ENCODE results near the gene NRCAM. TPM values are rescaled to one million over a fixed set of nuclear protein-coding genes. Genes with fewer than 3 reads are reported as not detected.
"Not testable (repeated sequence)": the region's sequence is repeated elsewhere in the genome, so short reads cannot be mapped to it uniquely, and the experiment has no call there.

The NRCAM gene
- polyA plus RNA-seq, 3 donors: not detected

DNA sequence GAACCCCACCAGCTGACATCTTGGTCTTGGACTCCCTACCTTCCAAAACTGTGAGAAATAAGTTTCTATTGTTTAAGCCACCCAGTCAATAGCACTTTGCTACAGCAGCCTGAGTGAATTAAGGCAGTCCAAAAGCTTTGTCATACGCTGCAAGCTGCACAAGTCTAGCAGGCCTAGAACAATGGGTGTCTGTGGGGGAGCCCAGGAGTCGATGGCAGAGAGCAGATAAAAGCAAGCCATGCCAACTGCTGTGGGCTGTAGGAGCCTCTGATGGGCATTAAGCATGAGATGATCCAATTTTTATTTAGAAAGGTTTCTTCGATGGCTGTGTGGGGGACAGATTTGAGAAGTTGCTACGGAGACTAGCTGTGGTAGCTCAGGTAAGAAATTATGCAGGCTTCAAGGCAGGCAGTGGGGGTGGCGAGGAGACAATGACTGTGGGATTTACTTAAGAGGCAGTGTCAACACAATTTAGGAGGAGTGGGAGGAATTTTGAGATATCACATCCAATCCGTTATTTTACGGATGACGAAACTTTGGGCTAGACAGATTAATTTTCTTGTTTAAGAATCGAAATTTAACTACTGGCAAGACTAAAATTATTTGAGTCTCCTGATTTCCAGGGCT is 110.4 kb downstream of the NRCAM start:
- no peak for DNase-seq
- intact Hi-C loops (cut with micrococcal nuclease): no loop called here
- Histone ChIP-seq H3K4me3 (replicated peaks in 1 of 3; ENCODE audit: low read depth in 2 of 3, low read length in 3 of 3) (no peak overlapping the region), H3K27me3 (ENCODE audit: control insufficient read depth in 2 of 2, insufficient read depth in 2 of 2, low read length in 2 of 2) (no peaks in the 10 kb centered on the region), H3K4me1 (ENCODE audit: control insufficient read depth in 1 of 2, insufficient read depth in 2 of 2, low read length in 2 of 2) (no peaks in the 10 kb centered on the region), H3K9ac (ENCODE audit: insufficient read depth, low read length, poor library complexity, severe bottlenecking) (no peak overlapping the region), H2AFZ (ENCODE audit: insufficient read depth, low read depth, low read length, poor library complexity, severe bottlenecking) (no peak overlapping the region), H3K36me3 (replicated peaks in 1 of 2; ENCODE audit: control insufficient read depth in 1 of 2, insufficient read depth in 2 of 2, low read length in 2 of 2) (no peaks in the 10 kb centered on the region), H3K4me2 (replicated peaks; ENCODE audit: extremely low read depth, low read length, poor library complexity, severe bottlenecking) (no peak overlapping the region), H3K79me2 (ENCODE audit: insufficient read depth, low read length) (no peaks in the 10 kb centered on the region), H3K9me3 (replicated peaks in 1 of 2; ENCODE audit: control insufficient read depth in 1 of 2, insufficient read depth in 1 of 2, low read length in 2 of 2) (peaks cover 0 to 2% of the 10 kb centered on the region in 2 donors), H4K20me1 (ENCODE audit: insufficient read depth, low read length) (no peaks in the 10 kb centered on the region), H3K27ac (ENCODE audit: low read depth in 1 of 2, low read length in 2 of 2) (no peak overlapping the region)
- TF ChIP-seq CTCF (IDR thresholded peaks at IDR 0.05): no peak
- WGBS (ENCODE audit: insufficient coverage): 88% methylated on average over 3 of the region's 9 CpGs
- Mint-ChIP-seq H3K9me3 (peaks cover 0 to 14% (median 3%) of the 10 kb centered on the region in 7 donors), H3K27me3 (ENCODE audit: low read depth in 3 of 3) (peaks cover 1 to 6% (median 1%) of the 10 kb centered on the region in 3 donors), H3K4me1 (no peaks in the 10 kb centered on the region), H3K4me3 (no peak overlapping the region), H3K36me3 (no peaks in the 10 kb centered on the region), H3K27ac (no peak overlapping the region)

GRCh38 chr7:108340856-108341411 is 115.3 kb downstream of the NRCAM start:
- DNase-seq: no peak
- Histone ChIP-seq H3K36me3 (replicated peaks in 1 of 2; ENCODE audit: control insufficient read depth in 1 of 2, insufficient read depth in 2 of 2, low read length in 2 of 2) (no peaks in the 10 kb centered on the region), H3K79me2 (ENCODE audit: insufficient read depth, low read length) (no peaks in the 10 kb centered on the region), H2AFZ (ENCODE audit: insufficient read depth, low read depth, low read length, poor library complexity, severe bottlenecking) (no peak overlapping the region), H3K4me2 (replicated peaks; ENCODE audit: extremely low read depth, low read length, poor library complexity, severe bottlenecking) (no peak overlapping the region), H3K4me1 (ENCODE audit: control insufficient read depth in 1 of 2, insufficient read depth in 2 of 2, low read length in 2 of 2) (no peaks in the 10 kb centered on the region), H3K9ac (ENCODE audit: insufficient read depth, low read length, poor library complexity, severe bottlenecking) (no peak overlapping the region), H3K9me3 (replicated peaks in 1 of 2; ENCODE audit: control insufficient read depth in 1 of 2, insufficient read depth in 1 of 2, low read length in 2 of 2) (peaks cover 0 to 2% of the 10 kb centered on the region in 2 donors), H3K27me3 (ENCODE audit: control insufficient read depth in 2 of 2, insufficient read depth in 2 of 2, low read length in 2 of 2) (no peaks in the 10 kb centered on the region), H3K4me3 (replicated peaks in 1 of 3; ENCODE audit: low read depth in 2 of 3, low read length in 3 of 3) (no peak overlapping the region), H4K20me1 (ENCODE audit: insufficient read depth, low read length) (no peaks in the 10 kb centered on the region), H3K27ac (ENCODE audit: low read depth in 1 of 2, low read length in 2 of 2) (no peak overlapping the region)
- H3K4me3 Mint-ChIP-seq: no peak overlapping the region
- WGBS (ENCODE audit: insufficient coverage): 96% methylated on average over 6 of the region's 9 CpGs
- H3K27ac Mint-ChIP-seq: no peak overlapping the region
- H3K36me3 Mint-ChIP-seq: no peaks in the 10 kb centered on the region
- peaks cover 0 to 15% (median 5%) of the 10 kb centered on the region in 7 donors for H3K9me3 Mint-ChIP-seq
- no peaks in the 10 kb centered on the region for H3K4me1 Mint-ChIP-seq
- peaks cover 0 to 2% (median 1%) of the 10 kb centered on the region in 3 donors for H3K27me3 Mint-ChIP-seq (ENCODE audit: low read depth in 3 of 3)
- no peak for TF ChIP-seq CTCF (IDR thresholded peaks at IDR 0.05)
- intact Hi-C loops (cut with micrococcal nuclease): no loop called here

DNA sequence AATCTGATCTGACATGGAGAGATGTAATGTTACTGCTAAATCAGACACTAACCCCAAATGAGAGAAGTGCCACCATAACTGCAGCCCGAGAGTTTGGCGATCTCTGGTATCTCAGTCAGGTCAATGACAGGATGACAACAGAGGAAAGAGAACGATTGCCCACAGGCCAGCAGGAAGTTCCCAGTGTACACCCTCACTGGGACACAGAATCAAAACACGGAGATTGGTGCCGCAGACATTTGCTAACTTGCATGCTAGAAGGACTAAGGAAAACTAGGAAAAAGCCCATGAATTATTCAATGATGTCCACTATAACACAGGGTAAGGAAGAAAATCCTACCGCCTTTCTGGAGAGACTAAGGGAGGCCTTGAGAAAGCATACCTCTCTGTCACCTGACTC is 115.8 kb downstream of the NRCAM start:
- H3K4me1 Mint-ChIP-seq; H3K4me2 ChIP-seq (replicated peaks; ENCODE audit: extremely low read depth, low read length, poor library complexity, severe bottlenecking); H3K27ac Mint-ChIP-seq; H3K4me3 ChIP-seq (replicated peaks in 1 of 3; ENCODE audit: low read depth in 2 of 3, low read length in 3 of 3); DNase-seq; H3K9me3 ChIP-seq (replicated peaks in 1 of 2; ENCODE audit: control insufficient read depth in 1 of 2, insufficient read depth in 1 of 2, low read length in 2 of 2); H3K4me1 ChIP-seq (ENCODE audit: control insufficient read depth in 1 of 2, insufficient read depth in 2 of 2, low read length in 2 of 2); H2AFZ ChIP-seq (ENCODE audit: insufficient read depth, low read depth, low read length, poor library complexity, severe bottlenecking); H3K27me3 ChIP-seq (ENCODE audit: control insufficient read depth in 2 of 2, insufficient read depth in 2 of 2, low read length in 2 of 2); H3K36me3 ChIP-seq (replicated peaks in 1 of 2; ENCODE audit: control insufficient read depth in 1 of 2, insufficient read depth in 2 of 2, low read length in 2 of 2); intact Hi-C loops (cut with micrococcal nuclease); H3K79me2 ChIP-seq (ENCODE audit: insufficient read depth, low read length); H3K9ac ChIP-seq (ENCODE audit: insufficient read depth, low read length, poor library complexity, severe bottlenecking); H3K27ac ChIP-seq (ENCODE audit: low read depth in 1 of 2, low read length in 2 of 2); H3K36me3 Mint-ChIP-seq; H4K20me1 ChIP-seq (ENCODE audit: insufficient read depth, low read length); H3K27me3 Mint-ChIP-seq (ENCODE audit: low read depth in 3 of 3); H3K4me3 Mint-ChIP-seq: not testable (repeated sequence)
- WGBS (ENCODE audit: insufficient coverage): 100% methylated on average over 2 of the region's 6 CpGs
- peaks cover 0 to 15% (median 5%) of the 10 kb centered on the region in 7 donors for H3K9me3 Mint-ChIP-seq

All from CD14-positive monocyte (primary cell).